ENCODE results near the gene PCDH12.
"Not testable (repeated sequence)": the region's sequence is repeated elsewhere in the genome, so short reads cannot be mapped to it uniquely, and the experiment has no call there.

Gene PCDH12

DNA sequence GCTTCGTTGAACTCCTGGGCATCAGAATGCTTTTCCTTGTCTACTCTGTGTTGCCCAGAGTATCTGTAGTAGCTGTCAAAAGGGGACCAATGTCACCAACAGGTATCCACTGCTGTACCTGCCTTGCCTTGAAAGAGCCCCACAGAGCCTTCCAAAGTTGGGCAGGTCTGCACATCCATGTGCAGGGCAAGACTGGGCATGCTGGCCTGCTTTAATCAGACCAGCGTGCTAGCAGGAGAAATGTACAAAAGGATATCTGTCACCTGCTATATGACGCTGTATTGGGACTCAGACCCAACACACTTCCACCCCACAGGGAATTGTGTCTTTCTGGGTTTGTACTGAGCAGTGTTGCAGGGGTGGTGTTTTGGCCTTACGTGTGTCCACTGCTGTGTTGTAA lies 22.5 kb downstream of the PCDH12 start:
- DNase-seq = no peak

DNA sequence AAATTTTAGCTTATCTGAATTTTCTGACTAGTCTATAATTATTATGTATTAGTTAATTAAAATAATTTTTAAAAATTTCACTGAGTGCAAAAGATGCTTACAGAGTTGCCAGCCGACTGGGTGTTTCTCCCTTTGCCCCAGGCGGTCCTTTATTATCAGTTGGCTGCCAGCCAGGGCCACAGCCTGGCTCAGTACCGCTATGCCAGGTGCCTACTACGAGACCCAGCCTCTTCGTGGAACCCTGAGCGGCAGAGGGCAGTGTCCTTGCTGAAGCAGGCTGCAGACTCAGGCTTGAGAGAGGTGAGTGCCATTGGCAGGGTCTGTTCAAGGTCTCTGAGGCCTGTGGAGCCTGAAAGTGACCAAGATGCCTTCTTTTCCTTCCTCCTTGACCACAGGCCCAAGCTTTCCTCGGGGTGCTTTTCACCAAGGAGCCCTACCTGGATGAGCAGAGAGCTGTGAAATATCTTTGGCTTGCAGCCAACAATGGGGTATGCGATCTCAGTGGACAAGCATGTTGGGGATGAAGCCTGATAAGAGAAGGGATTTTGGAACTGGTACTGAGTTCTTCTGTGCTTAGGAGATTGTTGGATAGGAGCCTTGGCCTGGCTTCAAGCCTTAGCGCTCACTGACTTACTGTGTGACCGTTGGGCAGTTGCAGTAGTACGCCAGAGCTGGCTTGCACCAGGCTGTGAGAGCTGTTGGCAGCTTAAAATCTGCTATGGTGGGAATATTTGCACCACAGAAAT lies 23.7 kb downstream of the PCDH12 start:
- no peak for DNase-seq

DNA sequence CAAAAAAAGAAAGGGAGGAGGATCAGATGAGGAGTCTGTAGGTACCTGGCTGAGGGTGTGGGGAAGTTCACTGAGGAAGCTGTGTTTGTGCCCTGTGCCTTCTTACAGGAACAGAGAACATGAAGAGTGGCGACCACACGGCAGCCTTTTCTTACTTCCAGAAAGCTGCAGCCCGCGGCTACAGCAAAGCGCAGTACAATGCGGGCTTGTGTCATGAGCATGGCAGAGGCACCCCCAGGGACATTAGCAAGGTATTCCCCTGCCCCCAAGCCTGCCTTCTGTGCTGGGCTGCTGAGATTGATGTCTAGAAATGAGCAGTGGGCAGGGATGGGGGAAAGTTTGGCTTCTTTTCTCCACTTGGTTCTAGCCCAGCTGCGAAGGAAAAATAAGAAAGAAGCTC lies 24.9 kb downstream of the PCDH12 start:
- DNase-seq = no peak

DNA sequence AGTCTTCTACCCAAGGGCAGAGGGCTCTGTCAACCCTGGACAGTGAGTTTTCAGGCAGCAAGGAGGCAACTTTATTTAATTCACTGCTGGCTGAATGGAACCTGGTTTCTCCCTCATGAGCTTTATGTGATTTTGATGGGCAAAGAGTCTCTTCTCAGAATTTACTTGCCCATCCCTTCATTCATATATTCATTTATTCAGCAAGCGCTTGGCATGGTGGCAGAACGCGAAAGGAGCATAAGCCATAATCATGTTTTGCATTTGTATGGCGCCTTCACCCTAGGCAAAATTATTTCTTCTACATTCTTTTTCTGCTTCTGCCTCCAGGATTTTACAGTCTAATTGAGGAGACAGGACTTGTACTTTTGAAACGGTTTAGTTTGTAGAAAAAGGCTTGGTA lies 26.3 kb downstream of the PCDH12 start:
- no peak for DNase-seq

DNA sequence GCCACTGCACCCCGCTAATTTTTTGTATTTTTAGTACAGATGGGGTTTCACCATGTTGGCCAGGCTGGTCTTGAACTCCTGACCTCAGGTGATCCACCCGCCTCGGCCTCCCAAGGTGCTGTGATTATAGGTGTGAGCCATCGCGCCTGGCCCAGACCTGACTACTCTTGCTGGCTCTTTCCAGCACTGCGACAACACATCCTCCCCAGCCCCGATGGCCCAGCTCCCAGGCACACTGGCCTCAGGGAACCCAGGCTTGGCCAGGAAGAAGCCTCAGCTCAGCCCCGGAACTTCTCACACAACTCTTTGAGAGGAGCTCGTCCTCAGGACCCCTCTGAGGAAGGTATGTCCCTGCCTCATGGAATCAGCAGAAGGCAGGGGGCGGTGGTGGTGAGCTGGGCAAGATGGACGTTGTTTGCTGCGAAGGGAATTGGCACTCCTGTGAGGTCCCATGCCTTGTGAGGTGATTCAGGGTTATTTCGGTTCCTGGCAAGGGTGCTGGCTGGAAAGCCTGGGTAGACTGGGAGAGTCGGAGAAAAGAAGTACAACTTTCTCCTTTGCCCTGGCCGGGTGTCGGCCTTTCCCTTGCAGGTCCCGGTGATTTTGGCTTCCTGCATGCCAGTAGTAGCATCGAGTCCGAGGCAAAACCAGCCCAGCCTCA lies 28.5 kb downstream of the PCDH12 start:
- DNase-seq = no peak

DNA sequence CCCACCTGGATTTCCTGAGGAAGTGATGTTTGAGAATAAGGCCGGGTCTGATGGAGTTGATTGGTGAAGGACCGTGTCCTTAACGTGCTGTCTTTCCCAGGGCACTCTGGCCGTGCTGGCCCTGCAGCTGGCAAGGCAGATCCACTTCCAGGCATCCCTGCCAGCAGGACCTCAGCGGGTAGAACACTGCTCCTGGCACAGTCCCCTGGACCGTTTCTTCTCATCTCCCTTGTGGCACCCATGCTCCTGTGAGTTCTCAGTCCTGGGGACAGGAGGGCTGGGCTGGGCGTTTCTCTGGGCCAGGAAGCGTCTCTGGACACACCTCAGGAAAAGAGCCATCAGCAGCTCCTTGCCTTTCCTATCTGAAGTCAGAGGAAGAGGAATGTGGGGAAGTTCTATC lies 30.0 kb downstream of the PCDH12 start:
- DNase-seq = no peak

DNA sequence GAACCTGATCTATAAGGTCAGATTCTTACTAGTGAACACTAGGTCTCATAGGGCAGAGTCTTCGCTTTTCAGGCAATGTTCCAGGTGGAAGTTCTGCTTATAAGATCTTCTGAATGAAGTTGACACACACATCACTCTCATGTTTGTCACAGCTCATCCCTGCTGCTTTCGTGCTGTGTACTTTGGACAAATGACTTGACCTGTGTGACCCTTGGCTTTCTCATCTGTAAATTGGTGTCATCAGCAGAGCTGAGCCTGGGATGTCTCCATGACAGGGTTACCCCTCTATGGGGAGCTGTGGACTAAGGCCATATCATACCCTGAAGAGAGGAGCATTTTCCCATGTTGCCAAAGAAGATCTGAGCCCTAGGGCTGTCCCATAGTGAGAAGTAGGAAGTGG lies 31.6 kb downstream of the PCDH12 start:
- DNase-seq = no peak

DNA sequence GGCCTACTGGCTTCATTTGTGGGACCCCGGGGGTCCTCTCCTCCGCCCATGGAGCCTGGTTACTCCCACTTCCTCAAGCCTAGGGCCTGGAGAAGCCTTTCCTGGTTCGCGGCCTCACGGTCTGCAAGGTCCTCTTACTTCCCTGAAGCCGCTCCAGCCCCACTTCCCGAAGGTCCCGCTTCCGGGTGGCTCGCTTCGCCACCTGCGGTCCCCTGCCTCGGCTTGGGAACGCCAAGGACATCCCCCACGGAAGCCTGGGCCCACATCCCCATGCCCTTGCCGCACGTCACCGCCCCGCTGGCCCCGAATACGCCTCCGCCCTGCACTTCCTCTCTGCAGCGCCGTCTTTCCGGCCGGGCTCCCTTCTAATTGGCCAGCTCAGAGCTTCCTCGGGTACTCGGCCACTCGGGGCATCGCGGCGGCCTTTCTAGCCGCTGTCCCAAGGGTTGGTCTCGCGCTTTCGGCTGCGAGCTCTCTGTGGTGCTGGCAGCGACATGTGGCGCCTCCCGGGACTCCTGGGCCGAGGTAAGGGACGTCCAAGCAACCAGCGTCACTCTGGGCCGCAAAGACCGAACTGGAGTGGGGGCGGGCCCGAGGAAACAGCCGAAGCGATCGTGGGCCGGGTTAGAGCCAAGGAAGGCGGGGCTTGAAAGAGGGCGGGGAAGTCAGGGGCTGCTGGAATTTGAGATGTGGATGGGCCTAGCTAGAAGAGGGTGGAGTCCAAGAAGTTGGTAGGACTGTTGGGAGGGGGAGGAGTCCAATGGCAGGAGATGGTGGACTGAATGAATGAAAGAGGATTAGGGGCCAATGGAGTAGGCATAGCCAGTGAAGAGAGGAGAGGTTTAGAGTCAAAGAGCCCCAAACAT lies 34.3 kb downstream of the PCDH12 start, which contains the start of gene DELE1:
Gene DELE1 (plus strand): TSS at position 424 of the 866 bp plus-strand sequence. CDS start 71 bp downstream, at position 495.
- peak; percentile 36 for DNase-seq

DNA sequence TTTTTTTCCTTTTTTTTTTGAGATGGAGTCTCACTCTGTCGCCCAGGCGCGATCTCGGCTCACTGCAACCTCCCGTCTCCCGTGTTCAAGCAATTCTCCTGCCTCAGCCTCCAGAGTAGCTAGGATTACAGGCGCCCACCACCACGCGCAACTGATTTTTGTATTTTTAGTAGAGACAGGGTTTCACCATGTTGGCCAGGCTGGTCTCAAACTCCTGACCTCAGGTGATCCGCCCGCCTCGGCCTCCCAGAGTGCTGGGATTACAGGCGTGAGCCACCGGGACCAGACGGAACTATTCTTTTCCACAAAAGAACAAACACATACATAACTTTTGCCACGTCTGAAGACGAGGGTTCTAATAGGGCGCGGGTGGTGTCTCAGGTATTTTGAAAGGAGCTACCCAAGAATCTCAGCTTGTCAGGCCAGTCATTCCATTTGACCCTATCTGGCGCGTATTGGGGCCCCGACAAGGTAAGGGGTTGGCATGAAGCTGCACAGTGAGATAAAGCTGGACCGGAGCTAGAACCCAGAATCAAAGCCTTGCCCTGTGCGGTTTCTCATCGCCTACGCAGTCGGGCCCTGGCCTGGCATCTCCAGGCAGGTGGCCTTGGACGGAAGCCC lies 35.1 kb downstream of the PCDH12 start:
- DNase-seq = not testable (repeated sequence)

DNA sequence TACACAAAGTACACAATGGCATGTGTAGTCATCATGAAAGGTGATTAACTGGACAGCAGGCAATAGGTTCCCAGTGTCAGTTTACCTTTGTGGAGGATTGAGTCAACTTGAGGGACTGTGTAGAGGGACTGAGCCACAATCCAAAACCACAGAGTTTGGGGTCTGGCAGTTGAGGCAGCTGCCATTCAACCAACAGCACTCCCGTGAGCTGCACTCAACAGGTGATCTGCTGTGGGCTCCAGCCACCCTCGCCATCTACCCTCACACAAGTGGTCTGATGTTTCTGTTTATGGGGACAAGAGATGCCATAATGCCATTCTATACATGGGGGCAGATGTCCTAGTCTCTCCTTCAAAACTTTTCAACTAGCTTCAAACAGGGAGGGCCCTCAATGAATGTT lies 37.2 kb downstream of the PCDH12 start:
- DNase-seq = no peak

DNA sequence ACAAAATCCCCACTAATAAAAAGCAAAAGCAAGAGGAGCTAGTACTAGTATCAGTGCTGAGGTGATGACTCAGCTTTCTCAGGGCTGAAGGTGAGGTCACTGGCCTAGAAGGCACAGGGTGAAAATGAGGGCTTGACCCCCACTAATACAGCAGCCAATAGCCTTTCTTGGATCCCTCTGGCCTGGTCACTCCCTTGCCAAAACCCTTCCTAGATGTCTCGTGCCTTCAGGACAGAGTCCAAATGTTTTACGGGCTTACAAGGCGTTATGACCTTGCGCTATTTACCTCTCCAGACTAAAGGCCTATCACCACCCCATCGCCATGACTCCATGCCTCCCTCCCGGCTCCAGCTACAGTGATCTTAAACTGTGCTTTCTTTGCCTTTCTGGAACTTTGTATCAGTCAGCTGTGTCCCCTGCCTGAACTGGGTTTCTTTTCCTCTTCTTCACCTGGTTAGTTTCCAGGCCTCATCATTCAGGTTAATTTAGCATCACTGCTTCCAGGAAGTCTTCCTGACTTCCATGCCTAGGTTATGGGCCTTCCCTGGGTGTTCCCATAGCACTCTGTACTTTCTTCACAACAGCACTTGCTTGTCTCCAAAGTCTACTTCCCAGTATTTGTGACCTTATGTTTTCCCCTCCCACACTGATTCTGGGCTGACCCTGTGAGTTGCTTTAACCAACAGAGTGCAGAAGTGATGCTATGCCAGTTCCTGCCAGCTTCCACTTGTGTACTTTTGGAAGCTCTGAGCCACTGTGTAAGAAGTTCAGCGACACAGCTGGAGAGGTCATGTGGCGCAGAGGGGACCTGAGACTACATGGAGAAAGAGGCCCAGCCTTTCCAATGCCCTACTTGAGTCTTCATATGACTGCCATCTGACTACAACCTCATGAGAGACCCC lies 38.5 kb downstream of the PCDH12 start:
- DNase-seq = no peak

DNA sequence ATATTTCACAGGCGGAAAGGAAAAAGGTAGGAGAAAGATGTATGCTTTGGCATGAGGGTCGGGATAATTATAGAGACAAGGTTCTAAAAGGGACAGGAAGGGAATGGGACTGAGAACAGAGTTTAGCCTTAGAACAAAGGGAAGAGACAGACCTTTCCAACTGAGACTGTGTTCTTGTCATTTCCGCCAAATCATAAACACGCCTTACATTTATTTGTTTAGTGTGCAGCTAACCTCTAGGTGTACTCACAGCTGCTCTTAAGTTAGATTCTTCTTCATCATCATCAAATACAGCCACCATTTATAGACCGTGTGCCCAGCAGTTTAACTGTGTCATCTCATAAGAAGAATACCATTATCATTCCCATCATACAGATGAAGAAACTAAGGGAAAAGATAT lies 40.2 kb downstream of the PCDH12 start:
- DNase-seq = no peak

DNA sequence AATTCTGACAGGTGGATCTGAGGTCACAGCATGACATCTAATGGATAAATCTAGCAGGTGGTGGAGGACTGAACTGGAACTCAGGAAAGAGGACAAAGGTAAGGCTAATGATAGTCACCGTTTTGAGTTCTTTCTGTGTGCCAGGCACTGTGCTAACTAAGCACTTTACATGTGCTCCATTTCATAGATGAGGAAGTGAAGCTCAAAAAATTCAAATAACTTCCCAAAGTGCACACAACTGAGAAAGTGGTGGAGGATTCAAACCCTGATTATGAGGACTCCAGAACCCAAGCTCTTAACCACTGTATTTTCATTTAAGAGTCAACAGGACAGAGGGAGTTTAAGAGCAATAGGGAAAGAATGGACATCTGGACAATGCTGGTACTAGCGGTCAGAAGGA lies 41.5 kb downstream of the PCDH12 start:
- DNase-seq = no peak

DNA sequence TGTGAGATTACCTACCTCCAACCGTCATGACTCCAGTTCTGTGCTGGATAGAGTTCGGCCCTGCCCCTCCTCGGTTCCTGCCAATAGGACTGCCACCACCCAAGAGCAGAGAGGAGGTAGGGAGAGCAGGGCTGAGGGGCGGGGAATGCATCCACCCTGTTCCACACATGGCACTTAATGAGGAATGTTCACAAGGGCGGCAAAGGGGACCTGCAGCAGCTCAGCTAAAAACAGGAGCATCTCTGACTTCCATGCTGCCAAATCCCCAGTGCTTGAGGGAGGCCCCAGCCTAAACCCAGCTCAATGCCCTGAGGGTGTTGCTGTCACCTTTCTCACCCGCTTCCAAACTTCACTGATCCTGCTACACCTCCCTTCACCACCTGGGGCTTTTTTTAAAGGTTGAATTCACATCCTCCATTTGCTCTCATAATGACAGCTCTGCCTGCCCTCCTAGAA lies 42.1 kb downstream of the PCDH12 start:
- no peak for DNase-seq

DNA sequence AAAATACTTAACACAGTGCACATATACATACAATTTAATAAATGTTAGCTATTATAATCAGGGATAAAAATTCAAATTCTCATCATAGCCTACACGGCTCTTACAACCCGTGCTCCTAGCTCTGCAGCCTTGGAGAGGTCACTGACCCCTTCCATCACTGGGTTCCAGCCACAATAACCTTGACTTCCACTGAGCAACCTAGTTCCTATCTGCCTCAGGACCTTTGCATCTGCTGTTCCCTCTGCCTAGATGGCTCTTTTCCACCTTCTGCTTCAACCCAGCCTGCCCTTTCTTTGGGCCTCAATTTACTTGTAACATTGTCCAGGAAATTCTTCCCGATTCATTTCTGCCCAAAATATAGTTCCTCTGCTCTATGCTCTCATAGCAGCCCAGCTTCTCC lies 43.2 kb downstream of the PCDH12 start:
- no peak for DNase-seq

DNA sequence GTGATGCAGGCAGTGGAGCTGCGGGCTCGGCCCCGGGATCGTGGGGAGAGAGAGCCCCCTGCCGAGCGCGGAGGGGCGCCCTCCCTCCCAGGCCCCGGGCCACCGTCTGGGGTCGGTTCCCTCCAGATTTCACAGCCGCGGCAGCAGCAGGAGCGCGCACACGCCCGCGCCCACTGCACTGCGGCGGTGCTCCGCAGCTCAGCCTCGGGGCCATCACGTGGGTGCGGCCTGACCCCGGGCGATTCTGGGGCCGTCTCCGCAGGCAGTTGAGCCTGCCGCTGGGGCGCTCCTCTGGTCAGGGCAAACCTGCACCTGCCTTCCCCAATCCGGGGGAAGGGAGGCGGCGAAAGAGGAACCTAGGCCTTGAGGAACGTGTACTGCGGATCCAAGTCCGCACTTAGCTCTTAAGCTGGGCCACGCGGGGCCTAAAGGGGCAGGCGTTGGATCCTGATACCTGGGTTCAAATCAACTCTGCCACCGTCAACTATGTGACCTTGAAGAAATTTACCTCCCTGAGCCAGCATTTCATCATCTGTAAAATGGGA lies 43.7 kb downstream of the PCDH12 start:
- no peak for DNase-seq

DNA sequence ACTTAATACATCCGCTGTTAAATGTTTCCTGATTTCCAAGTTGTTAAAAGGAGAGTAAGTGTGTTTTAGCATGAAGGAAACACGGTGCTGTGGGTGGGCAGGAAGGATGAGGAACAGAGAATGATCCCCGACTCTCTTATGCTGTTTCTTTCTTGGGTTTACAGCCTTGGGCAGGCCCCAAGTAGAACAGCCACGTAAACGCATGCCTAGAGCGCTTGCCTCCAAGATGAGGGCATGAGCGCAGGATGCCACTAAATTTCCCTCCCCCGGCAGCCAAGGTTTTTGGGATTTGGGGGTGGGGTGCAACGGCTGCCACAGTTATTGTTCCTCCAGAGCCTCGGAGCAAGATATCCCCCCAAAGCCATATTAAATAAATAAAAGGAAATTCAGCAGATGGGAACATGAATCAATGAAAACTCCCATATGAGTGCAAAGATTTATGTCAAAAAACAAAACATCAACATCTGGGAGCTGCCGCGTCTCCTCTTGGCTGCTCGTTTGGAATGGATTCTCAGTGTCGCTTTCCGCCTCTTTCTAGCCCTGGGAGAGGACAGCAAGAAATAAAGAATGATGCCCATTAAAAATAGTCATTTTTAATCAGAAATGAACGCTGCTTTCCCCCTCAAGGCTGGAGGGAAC lies 44.3 kb downstream of the PCDH12 start:
- DNase-seq = no peak

DNA sequence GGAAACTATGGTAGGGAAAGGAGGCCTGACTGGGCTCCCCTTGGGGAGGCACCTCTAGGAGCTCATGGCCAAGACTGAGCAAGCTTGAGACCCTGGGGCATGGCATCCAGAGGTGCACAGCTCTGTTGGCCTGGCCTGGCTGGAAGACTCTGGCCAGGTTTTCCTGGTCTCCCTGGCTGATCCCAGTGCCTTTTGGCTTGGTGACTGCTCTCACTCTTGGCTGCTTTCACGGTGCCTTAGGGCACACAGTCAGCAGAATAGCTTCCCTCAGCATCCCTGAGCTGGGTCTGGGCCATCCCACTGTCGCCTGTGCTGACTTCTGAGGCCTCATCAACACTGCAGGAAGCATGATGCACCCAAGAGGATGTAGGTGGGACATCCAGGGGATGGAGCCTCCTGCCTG lies 47.7 kb downstream of the PCDH12 start:
- no peak for DNase-seq

DNA sequence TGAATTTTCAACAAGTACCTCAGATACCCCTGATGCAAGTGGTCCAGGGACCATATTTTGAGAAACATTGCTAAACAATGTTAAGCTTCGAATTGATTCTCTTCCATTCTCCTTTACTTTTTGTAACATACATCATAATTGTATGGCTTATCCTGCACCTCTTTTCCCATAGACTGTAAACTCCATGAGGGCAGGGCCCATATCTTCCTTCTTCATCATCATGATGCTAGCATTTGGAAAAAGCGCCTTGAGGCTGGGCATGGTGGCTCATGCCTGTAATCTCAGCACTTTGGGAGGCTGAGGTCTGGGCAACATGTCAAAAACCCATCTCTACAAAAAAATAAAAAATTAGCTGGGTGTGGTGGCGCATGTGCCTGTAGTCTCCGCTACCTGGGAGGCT lies 48.8 kb downstream of the PCDH12 start:
- DNase-seq = no peak

DNA sequence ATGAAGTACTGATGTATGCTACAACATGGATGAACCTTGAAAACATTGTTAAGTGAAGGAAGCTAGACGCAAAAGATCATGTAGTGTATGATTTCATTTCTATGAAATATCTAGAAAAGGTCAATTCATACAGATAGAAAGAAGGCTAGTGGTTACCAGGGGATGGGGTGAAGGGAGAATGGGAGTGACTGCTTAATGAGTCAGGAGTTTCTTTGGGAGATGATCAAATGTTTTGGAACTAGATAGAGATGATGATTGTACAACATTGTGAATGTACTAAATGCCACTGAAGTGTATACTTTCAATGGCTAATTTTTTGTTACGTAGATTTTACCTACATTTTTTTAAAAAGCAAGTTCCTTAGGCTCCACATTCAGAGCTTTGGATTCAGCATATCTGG lies 49.2 kb downstream of the PCDH12 start:
- no peak for DNase-seq

DNA sequence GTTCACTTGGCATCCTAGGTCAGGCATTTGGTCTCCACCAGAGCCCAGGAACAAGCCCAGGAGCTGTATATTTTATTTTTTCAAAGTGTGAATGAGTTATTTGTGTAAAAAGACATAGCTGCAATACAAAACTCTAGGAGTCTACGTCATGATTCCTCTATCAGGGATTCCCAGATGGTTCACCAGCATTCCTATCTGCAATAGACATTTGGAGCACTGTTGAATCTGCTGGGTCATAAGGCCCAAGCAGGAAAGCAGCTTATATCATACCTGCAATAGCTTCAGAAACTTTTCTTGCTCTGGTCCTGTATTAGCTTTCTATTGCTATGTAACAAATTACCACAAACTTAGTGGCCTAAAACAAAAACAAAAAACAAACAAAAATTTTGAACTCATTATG lies 51.0 kb downstream of the PCDH12 start:
- DNase-seq = no peak
